ENCODE measurements around the gene CTXN1.

DNA sequence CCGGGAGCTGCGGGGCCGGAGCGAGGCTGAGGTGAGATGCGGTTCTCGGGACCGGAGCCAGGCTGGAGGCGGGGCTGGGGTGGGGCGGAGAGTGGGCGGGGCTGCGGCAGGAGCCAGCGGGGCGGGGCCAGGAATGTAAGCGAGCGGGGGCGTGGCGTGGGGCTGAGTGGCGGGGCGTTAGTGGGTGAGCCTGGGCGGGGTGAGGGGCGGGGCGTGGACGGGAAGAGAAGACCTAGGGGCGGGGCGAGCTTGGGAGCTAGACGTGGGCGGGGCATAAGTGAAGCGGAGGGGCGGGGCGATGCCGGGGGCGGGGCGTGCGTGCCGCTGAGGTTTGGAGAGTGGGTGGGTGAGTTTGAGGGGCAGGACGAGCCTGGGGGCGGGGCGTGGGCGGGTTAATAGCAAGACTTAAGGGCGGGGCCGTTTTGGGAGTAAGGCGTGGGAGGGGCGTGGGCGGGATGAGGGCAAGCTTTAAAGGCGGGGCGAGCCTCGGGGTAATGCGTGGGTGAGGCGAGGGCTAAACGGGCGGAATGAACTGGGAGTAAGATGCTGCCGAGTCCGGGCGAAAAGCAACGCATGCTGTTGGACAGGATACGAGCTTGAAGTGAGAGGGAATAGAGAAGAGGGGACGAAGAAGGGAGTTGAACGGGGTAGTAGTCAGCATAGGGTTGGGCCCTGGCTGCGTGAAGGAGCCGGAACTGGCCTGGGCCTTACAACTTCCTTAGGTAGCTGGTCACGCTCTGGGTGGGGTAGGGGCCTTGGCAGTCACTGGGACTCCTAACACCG lies 5.2 kb downstream of the CTXN1 start:
- TF ChIP-seq, protein P1, sequence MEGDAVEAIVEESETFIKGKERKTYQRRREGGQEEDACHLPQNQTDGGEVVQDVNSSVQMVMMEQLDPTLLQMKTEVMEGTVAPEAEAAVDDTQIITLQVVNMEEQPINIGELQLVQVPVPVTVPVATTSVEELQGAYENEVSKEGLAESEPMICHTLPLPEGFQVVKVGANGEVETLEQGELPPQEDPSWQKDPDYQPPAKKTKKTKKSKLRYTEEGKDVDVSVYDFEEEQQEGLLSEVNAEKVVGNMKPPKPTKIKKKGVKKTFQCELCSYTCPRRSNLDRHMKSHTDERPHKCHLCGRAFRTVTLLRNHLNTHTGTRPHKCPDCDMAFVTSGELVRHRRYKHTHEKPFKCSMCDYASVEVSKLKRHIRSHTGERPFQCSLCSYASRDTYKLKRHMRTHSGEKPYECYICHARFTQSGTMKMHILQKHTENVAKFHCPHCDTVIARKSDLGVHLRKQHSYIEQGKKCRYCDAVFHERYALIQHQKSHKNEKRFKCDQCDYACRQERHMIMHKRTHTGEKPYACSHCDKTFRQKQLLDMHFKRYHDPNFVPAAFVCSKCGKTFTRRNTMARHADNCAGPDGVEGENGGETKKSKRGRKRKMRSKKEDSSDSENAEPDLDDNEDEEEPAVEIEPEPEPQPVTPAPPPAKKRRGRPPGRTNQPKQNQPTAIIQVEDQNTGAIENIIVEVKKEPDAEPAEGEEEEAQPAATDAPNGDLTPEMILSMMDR (conservative IDR thresholded peaks at IDR 0.05): no peak
- TF ChIP-seq ZFX (IDR thresholded peaks at IDR 0.05): peak; percentile 37; the same call in 1 of the 2 replicates
